ENCODE measurements around the gene SRSF5.
"Not testable (repeated sequence)": the region's sequence is repeated elsewhere in the genome, so short reads cannot be mapped to it uniquely, and the experiment has no call there.

The SRSF5 gene

GRCh38 chr14:69811227-69811867 lies 44.4 kb downstream of the SRSF5 start:
- DNase-seq = no peak

- no peak for DNase-seq
Measured at GRCh38 chr14:69811868-69812252, 44.9 kb downstream of the SRSF5 start.

GRCh38 chr14:69812711-69813110 lies 45.8 kb downstream of the SRSF5 start:
- DNase-seq = peak in 1 of 2 experiments; percentile 29

- DNase-seq = not testable (repeated sequence)
Measured at GRCh38 chr14:69813346-69813745, 46.4 kb downstream of the SRSF5 start.

- no peak for DNase-seq
Measured at GRCh38 chr14:69814397-69814796, 47.5 kb downstream of the SRSF5 start.

GRCh38 chr14:69815556-69815955 lies 48.6 kb downstream of the SRSF5 start:
- no peak for DNase-seq

GRCh38 chr14:69816216-69816615 lies 49.3 kb downstream of the SRSF5 start:
- DNase-seq = no peak

GRCh38 chr14:69818758-69819191 lies 51.8 kb downstream of the SRSF5 start:
- DNase-seq = peak; percentile 48 to 69

GRCh38 chr14:69819607-69820006 lies 52.7 kb downstream of the SRSF5 start:
- peak; percentile 8 to 24 for DNase-seq

- no peak for DNase-seq
Measured at GRCh38 chr14:69820991-69821390, 54.0 kb downstream of the SRSF5 start.

All from SHP77 (cell line).